Cardiac septum (tissue), 1 donor: ENCODE measurements around the gene CFLAR. TPM values are rescaled to one million over a fixed set of nuclear protein-coding genes. Genes with fewer than 3 reads are reported as not detected.
"Not testable (repeated sequence)": the region's sequence is repeated elsewhere in the genome, so short reads cannot be mapped to it uniquely, and the experiment has no call there.

ENCODE experiments used
- DNase-seq: peaks from one replicate; pipeline ENCODE4 v3.0.0-alpha.2; 2020; ENCODE audit warnings: low spot score
- intact Hi-C: fragments of 100-400 bp; cut with DNase I; formaldehyde crosslinking; loops from one replicate; pipeline ENCODE4 v1.14.0; 2022
- total RNA-seq: library from RNA; stranded (reverse); fragmentation: NEBNext Ultra II Directional; extraction: Animal tissue kit (Norgen Biotek cat#: 25700); gene quantifications from one replicate; pipeline ENCODE4 v1.2.1, GENCODE V29; 2021
- donor health status: DM: no; HTN: no; CAD: no.

CFLAR gene
- total RNA-seq, 1 donor from 2014 or later = 193 TPM

DNA sequence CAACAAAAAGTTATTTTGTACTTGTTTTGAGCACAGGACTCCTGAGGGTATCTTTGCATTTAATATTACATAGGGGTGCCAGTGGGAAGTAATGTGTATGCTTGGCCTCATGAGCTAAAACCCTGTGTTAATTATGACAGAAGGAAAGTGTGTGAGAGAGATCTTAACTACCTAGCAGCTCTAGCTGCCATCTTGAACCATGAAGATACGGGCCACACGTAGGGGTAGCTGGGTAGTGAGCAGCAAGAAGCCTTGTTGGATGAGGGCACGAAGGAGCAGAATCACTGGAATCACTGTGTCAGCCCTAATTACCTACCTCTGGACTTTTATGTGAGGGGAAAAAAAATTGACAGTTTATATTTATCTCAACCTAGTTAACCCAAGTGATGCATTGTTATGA lies 51.6 kb downstream of the CFLAR start:
- no peak for DNase-seq
- intact Hi-C loops = no loop called here

DNA sequence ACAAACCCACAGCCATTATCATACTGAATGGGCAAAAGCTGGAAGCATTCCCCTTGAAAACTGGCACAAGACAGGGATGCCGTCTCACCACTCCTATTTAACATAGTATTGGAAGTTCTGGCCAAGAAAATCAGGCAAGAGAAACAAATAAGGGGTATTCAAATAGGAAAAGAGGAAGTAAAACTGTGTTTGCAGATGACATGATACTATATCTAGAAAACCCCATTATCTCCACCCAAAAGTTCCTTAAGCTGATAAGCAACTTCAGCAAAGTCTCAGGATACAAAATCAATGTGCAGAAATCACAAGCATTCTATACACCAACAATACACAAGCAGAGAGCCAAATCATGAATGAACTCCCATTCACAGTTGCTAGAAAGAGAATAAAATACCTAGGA lies 52.5 kb downstream of the CFLAR start:
- intact Hi-C loops, DNase-seq: not testable (repeated sequence)

DNA sequence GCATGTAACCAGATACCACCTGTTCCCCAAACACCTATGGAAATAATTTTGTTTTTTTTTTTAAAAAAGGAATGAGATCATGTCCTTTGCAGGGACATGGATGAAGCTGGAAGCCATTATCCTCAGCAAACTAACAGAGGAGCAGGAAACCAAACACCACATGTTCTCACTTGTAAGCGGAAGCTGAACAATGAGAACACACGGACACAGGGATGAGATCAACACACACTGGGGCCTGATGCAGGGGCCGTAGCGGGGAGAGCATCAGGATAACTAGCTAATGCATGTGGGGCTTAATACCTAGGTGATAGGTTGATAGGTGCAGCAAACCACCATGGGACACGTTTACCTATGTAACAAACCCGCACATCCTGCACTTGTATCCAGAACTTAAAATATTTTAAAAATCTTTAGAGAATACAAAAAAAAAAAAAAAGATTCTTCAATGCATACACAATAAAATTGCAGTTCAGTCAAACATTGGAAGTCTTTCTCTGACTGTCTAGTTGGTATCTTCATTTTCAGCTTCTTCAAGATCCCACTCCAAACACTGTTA lies 55.4 kb downstream of the CFLAR start:
- intact Hi-C loops = loop anchor here (10.0 kb wide), 1 partner anchor 457 kb away; no protein-coding TSS in a partner anchor

DNA sequence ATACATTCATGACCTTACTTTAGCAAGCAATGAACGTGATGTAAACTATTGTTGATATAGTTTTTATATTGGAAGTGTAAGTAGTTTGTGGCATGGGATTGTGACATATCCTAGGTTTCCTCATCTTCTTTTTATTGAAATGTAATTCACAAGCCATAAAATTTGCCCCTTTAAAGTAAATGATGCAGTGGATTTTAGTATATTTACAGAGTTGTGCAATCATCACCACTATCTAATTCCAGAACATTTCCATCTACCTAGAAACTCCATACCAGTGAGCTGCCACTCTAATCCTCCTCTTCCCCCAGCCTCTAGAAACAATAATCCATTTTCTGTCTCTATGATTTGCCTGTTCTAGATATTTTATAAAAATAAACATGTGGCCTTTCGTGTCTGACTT lies 56.3 kb downstream of the CFLAR start:
- no peak for DNase-seq
- intact Hi-C loops = loop anchor here (10.0 kb wide), 1 partner anchor 457 kb away; no protein-coding TSS in a partner anchor

More for the DNA sequence above, 55.4 kb downstream of the CFLAR start:
- DNase-seq = no peak

DNA sequence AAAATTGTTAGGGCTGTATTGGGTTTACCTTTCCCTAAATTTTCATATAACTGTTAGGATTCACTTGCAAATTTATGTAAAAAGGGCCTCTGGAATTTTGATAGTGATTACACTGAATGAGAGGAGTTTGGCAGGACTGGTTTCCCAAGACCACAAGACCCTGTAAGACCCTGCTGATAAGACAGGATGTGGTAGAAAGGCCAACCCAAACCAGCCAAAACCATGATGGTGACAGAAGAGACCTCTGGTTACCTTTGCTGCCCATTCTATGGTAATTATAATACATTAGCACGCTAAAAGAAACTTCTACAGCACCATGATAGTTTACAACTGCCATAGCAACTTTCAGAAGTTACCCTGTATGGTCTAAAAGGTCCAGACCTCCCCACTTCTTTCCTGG lies 58.7 kb downstream of the CFLAR start:
- intact Hi-C loops = loop anchor here (5.0 to 10.0 kb wide), 3 partner anchors 212 to 460 kb away; partner anchors contain the start of gene ORC2
- DNase-seq = no peak

DNA sequence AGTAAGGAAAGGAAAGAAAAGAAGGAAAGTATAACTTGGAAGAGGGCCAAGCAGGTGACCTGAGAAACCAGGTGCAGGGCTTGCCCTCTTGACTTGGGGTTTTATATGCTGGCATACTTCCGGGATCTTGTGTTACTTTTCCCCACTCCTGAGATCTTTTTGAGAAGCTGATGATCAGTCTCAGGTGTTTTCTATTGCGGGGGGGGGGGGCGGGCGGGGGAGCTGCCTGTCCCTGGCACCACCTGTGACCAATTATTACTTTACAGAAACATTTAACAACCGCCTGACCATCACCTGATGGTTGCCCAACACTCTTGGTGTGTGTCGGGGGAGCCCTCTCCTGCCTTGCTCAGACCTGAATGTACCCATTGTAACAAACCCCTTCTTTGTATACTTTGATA lies 60.1 kb downstream of the CFLAR start:
- intact Hi-C loops = loop anchor here (5.0 to 10.0 kb wide), 3 partner anchors 214 to 461 kb away; partner anchors contain the start of gene ORC2

DNA sequence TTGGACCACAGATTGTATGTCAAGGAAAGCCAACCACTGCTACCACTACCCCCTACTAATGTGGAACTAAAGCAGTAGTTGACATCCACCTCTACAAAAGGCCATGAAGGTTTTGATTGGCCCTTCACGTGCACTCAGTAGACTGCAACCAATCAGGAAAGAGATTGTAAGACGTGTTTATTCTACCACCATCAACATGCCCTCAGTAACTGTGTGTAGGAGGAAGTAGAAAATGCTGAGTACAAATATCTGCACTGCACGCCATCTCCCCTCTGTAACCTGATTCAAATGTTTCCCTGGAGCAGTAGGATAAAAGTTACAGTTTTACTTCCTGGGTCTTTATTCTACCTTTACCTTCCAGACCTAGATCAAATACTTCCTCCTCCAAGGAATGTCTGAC lies 64.0 kb downstream of the CFLAR start:
- DNase-seq = no peak
- intact Hi-C loops = no loop called here

More for the DNA sequence above, 60.1 kb downstream of the CFLAR start:
- DNase-seq = no peak

DNA sequence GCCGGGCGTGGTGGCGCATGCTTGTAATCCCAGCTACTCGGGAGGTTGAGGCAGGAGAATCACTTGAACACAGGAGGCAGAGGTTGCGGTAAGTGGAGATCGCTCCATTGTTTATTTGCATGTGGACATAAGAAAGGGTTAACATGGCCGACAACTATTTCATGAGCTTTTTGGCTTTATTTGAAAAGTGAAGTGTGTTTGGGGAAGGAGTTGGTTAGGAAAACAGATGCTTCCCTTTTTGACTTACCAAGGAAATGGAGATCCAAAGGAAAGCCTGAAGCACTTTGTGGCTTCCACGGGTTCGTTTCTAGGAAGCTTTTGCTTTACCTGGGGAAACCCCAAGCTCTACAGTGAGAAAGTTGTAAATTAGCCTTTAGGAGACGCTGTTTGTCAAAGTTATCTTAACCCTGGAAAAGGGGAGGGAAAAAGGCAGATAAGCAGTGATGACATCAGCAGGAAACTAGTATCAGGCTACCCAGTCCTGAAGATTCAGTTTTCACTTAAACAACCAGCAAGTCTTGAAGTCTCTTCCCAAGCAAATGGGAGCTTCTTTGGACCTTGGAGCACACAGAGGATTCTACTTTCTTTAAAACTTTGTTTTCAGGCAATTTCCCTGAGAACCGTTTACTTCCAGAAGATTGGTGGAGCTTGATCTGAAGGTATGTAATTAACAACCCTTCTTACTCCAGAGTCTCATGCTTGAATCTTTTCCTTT lies 66.8 kb downstream of the CFLAR start, which contains the start of gene CASP10:
Gene CASP10 (plus strand): TSS at position 492 of the 715 bp plus-strand sequence. CDS start 2,637 bp downstream, outside the sequence.
- intact Hi-C loops = loop anchor here (2.0 kb wide), 1 partner anchor 50 kb away; no protein-coding TSS in a partner anchor
- DNase-seq = no peak

DNA sequence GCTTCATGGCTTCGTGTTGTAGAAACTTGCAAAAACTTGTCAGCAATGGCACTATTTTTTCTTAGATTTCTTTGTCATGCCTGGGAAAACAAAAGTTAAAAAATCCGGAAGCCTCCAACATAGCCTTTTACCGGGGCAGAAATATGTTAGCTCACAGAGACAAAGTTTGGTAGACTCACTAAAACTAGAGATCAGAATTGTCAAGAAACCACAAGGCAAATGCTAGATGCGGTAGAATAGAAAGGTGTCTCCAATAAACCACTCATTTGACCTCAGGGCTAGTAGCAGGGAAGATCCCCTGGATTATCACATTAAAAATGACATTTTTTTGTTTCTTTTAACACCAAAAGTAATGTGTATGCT lies 67.4 kb downstream of the CFLAR start:
- intact Hi-C loops = loop anchor here (2.0 kb wide), 1 partner anchor 49 kb away; no protein-coding TSS in a partner anchor
- DNase-seq = no peak

DNA sequence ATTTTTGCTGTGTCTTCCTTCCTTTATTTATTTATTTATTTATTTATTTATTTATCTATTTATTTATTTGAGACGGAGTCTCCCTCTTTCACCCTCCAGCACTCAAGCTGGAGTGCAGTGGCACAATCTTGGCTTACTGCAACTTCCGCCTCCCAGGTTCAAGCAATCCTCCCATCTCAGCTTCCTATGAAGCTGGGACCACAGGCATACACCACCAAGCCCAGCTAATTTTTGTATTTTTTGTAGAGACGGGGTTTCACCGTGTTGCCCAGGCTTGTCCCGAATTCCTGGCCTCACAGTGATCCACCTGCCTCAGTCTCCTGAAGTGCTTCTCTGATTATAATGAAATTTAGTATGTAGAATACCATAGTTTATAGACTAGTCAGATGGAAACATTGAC lies 67.9 kb downstream of the CFLAR start:
- intact Hi-C loops = loop anchor here (2.0 kb wide), 1 partner anchor 49 kb away; no protein-coding TSS in a partner anchor
- DNase-seq = not testable (repeated sequence)

DNA sequence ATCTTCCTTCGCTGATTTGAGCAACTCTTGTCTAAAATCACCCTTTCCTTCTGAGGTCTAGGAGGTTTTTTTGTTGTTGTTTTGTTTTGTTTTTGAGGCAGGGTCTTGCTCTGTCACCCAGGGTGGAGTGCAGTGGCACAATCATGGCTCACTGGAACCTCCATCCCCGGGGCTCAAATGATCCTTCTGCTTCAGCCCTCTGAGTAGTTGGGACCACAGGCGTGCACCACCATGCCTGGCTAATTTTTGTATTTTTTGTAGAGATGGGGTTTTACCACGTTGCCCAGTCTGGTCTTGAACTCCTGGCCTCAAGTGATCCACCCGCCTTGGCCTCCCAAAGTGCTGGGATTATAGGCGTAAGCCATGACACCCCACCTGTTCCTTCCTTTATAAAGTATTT lies 68.3 kb downstream of the CFLAR start:
- DNase-seq, intact Hi-C loops: not testable (repeated sequence)

DNA sequence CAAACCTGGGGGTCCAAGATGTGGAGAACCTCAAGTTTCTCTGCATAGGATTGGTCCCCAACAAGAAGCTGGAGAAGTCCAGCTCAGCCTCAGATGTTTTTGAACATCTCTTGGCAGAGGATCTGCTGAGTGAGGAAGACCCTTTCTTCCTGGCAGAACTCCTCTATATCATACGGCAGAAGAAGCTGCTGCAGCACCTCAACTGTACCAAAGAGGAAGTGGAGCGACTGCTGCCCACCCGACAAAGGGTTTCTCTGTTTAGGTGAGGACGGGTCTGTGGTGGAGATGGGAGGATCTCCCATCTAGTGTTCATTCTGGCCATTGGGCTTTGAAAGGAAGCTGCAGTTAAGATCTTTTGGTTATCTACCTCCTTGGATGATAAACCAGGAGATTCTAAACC lies 69.9 kb downstream of the CFLAR start:
- no peak for DNase-seq
- intact Hi-C loops = no loop called here

DNA sequence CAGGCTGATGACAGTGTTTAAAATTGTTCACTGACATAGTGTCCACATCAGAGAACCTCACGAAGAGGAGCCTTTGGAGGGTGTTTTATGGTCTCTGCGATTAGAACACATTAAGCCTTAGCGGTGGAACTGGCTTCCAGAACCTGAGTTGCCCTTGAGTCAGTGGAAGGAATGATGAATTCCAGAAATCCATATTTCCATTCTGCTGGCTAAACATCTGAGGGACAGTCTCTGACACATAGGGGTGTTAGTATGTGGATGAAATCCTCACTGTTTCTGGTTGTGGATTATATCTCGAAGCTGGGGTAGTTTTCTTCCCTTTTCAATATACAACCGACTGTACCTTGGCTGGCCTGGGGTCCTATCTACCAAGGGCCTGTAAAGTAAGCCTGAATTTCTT lies 71.0 kb downstream of the CFLAR start:
- DNase-seq = no peak
- intact Hi-C loops = no loop called here

DNA sequence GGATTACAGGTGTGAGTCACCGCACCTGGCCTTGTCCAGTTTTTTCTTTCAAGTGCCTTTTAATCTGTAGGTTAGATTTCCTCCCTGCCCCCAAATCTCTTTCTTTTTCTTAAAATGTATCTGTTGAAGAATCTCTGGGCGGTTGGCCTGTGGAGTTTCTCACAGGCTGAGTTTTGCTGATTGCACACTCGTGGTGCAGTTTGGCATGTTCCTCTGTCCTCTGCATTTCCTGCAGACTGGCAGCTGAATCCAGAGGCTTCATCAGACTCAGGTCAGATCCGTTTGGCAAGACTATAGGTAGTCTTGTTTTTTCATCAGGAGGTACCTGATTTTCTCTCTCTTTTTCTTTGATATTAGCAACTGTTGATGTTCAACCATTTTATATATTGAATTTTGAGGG lies 72.5 kb downstream of the CFLAR start:
- no peak for DNase-seq
- intact Hi-C loops = no loop called here

DNA sequence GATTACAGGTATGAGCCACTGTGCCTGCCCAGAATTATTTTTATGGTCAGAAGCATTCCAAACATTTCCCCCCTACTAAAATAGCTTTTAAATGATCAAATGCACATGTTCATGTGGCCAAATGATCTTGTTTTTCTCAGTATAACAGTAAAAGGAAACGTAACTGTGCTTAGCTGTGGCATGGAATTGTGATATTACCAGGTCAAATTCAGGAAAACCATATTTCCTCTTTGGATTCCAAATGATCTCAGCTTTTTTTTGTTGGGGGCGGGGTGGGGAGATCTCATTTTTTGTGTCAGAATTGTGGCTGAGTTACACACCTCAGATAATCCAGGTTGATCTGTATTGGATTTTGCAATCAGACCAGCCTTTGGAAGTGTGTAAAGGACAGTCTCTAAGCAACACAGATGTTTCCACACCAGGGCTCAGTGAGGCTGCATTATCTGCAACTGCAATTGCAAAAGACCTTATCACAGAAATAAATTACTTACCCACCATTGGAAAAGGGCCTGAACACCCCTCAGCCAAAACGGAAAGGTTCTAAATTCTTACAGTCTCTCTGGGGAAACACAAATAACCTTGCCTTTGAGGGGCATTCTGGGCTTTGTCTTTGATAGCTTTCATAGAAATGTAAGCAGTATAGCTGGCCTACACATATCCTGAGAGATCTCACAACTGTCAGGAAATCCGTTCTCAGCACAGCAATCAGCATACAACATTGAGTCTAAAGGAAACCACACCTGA lies 75.3 kb downstream of the CFLAR start:
- intact Hi-C loops = no loop called here
- DNase-seq = no peak

DNA sequence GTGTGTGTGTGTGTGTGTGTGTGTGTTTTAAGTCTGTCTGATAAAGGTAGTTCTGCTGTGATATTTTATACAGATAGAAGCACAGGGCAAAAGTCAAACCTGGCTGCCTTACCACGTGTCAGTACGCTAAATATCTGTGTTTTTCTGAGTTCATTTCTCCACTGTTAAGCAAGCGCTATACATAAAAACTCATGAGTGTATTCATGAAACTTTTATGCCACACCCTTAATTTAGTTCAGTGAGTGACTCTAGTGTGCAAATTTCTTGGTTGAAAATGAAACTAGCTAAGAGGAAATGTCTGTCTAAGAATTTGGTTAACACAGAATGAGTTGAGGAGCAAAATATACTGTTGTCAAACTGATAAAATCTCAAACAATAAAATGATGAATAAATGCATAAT lies 78.1 kb downstream of the CFLAR start:
- intact Hi-C loops = no loop called here
- no peak for DNase-seq

DNA sequence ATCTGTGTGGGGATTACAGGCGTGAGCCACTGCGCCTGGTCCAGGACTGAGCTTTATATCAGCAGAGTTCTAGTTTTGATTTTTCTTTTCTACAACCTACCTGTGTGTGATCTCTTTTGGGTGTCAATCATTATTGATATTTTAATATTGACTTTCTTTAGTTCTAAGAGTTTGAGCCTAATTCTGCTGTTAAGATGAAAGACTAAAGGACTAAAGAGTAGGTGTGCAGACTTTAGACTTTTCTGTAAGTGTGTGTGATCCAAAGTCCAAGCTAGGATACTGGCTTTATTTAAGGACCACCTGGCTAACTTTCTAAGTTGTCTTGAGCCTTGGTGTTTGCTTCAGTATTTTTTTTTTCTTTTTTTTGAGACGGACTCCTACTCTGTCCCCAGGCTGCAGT lies 79.4 kb downstream of the CFLAR start:
- DNase-seq = no peak
- intact Hi-C loops = no loop called here

DNA sequence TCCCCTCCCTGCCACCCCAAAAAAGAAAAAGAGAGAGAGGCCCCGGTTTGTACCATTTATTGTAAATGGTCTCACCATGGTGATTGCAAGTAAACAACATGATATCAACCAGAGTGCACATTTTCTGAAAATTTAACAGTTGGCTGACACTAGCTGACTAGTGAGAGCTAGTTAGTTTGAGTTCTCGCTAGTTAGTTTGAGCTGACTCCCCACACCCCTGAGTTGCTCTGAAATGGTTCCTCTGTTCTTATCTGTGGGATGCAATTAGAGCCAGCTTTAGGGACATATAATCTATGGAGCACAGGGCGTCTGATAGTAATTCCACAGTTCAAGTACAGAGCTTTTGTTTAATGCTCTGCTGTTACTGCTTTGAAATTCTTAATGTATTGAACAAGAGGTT lies 80.0 kb downstream of the CFLAR start:
- DNase-seq = no peak
- intact Hi-C loops = no loop called here

DNA sequence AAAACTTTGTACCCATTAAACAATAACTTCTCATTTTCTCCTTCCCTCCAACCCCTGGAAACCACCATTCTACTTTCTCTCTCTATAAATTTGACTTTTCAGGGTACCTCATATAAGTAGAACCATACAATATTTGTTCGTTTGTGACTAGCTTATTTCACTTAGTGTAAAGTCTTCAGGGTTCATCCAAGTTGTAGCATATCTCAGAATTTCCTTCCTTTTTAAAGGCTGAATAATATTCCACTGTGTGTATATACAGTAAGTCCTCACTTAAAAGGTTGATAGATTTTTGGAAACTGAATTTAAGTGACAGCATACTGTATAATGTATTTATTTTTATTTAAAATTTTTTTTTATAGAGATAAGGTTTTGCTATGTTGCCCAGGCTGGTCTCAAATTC lies 80.8 kb downstream of the CFLAR start:
- intact Hi-C loops = no loop called here
- DNase-seq = no peak

DNA sequence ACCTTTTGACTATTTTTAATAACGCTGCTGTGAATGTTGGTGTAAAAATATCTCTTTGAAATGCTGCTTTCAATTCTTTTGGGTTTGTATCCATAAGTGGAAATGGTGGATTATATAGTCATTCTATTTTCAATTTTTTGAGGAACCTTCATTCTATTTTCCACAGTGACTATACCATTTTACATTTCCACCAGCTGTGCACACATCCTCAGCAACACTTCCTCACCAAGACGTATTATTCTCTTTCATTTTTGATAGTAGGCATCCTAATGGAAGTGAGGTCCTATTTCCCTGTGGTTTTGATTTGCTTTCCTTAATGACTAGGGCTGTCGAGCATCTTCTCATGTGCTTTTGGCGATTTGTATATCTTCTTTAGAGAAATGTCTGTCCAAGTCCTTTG lies 81.8 kb downstream of the CFLAR start:
- DNase-seq = no peak
- intact Hi-C loops = no loop called here
